Cardiac muscle cell (in vitro differentiated cells and primary cell): Measurements from ENCODE around the gene DLG4. TPM values are rescaled to one million over a fixed set of nuclear protein-coding genes. Genes with fewer than 3 reads are reported as not detected.

Experiments
- DNase-seq, 2 donors: peaks; one replicate each; pipeline versions ENCODE4 v3.0.0 to v3.0.0-alpha.2; 2010 to 2017; ENCODE audit warnings: low read depth in 1 of 2, low spot score in 1 of 2
- H3K27ac ChIP-seq: fragments of 200-600 bp; sonication (generic); 2 replicates; pipeline ENCODE4 v1.5.1; 2016
- H3K27me3 ChIP-seq: fragments of 200-600 bp; sonication (generic); 2 replicates; pipeline ENCODE4 v1.6.0; 2016; ENCODE audit warnings: control low read depth
- H3K36me3 ChIP-seq: fragments of 200-600 bp; sonication (generic); 2 replicates; pipeline ENCODE4 v1.5.1; 2016; ENCODE audit warnings: control low read depth
- H3K4me1 ChIP-seq: fragments of 200-600 bp; sonication (generic); 2 replicates; pipeline ENCODE4 v1.8.1; 2017; ENCODE audit warnings: low read depth, mild to moderate bottlenecking, mixed run types
- H3K4me3 ChIP-seq: fragments of 200-600 bp; sonication (generic); 2 replicates; pipeline ENCODE4 v1.5.1; 2016; ENCODE audit warnings: mild to moderate bottlenecking
- H3K9me3 ChIP-seq: fragments of 200-600 bp; sonication (generic); 2 replicates; pipeline ENCODE4 v1.5.1; 2017; ENCODE audit warnings: low read depth, mild to moderate bottlenecking, control low read depth
- CTCF ChIP-seq: IDR thresholded peaks from 2 replicates; pipeline ENCODE4 v1.5.1; 2012; ENCODE audit warnings: low read depth, mild to moderate bottlenecking, low read length
- polyA plus RNA-seq: library from polyadenylated mRNA; unstranded; fragments of >200 nt; fragmentation: Nextera tagmentation; extraction: Ambion mirVana; gene quantifications from 2 replicates; pipeline ENCODE4 v1.2.1, GENCODE V29; 2016
- total RNA-seq: library from RNA; depleted of rRNA; stranded (reverse); fragments of >200 nt; gene quantifications from 2 replicates; pipeline ENCODE4 v1.2.3, GENCODE V29; 2016

Gene DLG4
- total and polyA plus RNA-seq, 2 experiments from 2014 or later: 6.8 to 40.6 TPM

DNA sequence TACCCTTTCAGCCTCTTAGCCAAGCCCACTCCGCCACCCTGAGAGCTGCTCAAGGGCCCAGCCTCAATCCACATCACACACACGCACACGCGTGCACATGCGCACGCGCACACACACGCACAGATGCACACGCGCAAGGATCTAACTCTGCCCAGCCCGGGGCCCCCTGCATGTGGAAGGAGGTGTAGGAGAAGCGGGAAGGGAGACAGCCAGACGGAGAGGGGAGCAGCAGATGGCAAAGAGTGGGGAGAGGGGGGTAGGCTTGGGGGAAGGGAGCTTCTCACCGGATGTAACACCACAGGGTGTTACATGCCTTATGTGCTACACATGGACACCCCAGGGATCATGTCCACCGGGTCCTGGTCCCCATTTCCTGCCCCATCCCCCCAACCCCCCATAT is 15.3 kb downstream of the DLG4 start:
- TF ChIP-seq CTCF: no peak
- H3K27ac ChIP-seq: no peak overlapping the region
- H3K4me3 ChIP-seq: peak overlapping the region; percentile 27
- H3K4me1 ChIP-seq: peaks cover 18% of the 10 kb centered on the region
- no peaks in the 10 kb centered on the region for H3K27me3 ChIP-seq
- H3K36me3 ChIP-seq: peaks cover 27% of the 10 kb centered on the region
- DNase-seq: no peak
- no peaks in the 10 kb centered on the region for H3K9me3 ChIP-seq

GRCh38 chr17:7203391-7203790 is 16.2 kb downstream of the DLG4 start:
- no peaks in the 10 kb centered on the region for H3K9me3 ChIP-seq
- H3K4me1 ChIP-seq: peaks cover 11% of the 10 kb centered on the region
- TF ChIP-seq CTCF: no peak
- H3K4me3 ChIP-seq: no peak overlapping the region
- H3K36me3 ChIP-seq: peaks cover 27% of the 10 kb centered on the region
- H3K27me3 ChIP-seq: no peaks in the 10 kb centered on the region
- DNase-seq: no peak
- no peak overlapping the region for H3K27ac ChIP-seq

- no peak overlapping the region for H3K27ac ChIP-seq
- no peaks in the 10 kb centered on the region for H3K27me3 ChIP-seq
- TF ChIP-seq CTCF: no peak
- no peaks in the 10 kb centered on the region for H3K4me1 ChIP-seq
- H3K4me3 ChIP-seq: no peak overlapping the region
- no peak for DNase-seq
- no peaks in the 10 kb centered on the region for H3K9me3 ChIP-seq
- H3K36me3 ChIP-seq: peaks cover 24% of the 10 kb centered on the region
Measured at GRCh38 chr17:7196651-7197401, 22.8 kb downstream of the DLG4 start.

GRCh38 chr17:7195971-7196370 is 23.7 kb downstream of the DLG4 start:
- no peak overlapping the region for H3K27ac ChIP-seq
- H3K36me3 ChIP-seq: peaks cover 16% of the 10 kb centered on the region
- no peak for DNase-seq
- H3K4me1 ChIP-seq: peaks cover 4% of the 10 kb centered on the region
- no peak overlapping the region for H3K4me3 ChIP-seq
- no peaks in the 10 kb centered on the region for H3K9me3 ChIP-seq
- H3K27me3 ChIP-seq: no peaks in the 10 kb centered on the region
- no peak for TF ChIP-seq CTCF

GRCh38 chr17:7192271-7192937 is 27.2 kb downstream of the DLG4 start:
- Histone ChIP-seq H3K4me1 (peaks cover 5% of the 10 kb centered on the region), H3K27me3 (no peaks in the 10 kb centered on the region), H3K36me3 (peaks cover 18% of the 10 kb centered on the region), H3K9me3 (no peaks in the 10 kb centered on the region), H3K27ac (no peak overlapping the region), H3K4me3 (no peak overlapping the region)
- DNase-seq: no peak
- no peak for TF ChIP-seq CTCF
